Measurements from ENCODE around the gene RSRP1.

DNA sequence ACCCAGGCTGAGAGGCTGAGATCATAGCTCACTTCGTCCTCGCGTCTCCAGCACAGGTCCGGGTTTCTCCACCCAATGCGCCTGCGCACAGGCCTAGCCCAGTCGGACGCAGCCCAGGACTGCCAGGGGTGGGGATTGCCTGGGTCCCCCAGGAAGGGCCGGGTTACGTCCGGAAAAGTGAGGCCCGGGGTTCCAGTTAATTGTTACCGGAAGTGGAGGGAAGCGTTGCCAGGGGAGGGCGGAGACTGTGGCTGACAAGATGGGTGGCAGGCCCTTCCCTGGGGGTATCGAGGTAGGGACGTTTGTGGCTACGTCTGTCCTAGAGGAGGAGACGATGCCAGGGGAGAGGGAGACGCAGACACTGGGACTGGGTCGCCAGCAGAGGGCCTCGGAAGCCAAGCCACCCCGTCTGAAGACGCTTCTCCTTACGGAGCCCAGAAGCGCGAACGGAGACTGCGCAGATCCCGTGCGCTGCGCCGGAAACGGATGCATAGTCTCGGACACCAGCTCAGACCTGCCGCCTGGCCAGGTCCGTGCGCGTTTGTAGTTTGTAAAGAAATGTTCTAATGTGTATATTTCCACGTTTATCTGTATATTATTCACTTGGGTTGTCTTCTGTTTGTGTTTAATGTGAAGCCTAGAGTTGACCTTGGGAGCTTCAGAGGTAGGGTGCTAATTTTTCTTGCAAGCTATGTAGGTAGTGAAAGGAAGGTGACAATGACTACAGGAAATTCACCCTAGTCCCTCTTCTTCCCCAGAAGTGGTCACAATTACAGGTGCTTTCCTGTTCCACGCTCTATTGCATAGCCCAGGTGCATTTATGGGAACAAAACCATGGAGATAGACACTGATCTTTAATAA lies 7.3 kb downstream of the RSRP1 start:
- TF ChIP-seq, protein P1, sequence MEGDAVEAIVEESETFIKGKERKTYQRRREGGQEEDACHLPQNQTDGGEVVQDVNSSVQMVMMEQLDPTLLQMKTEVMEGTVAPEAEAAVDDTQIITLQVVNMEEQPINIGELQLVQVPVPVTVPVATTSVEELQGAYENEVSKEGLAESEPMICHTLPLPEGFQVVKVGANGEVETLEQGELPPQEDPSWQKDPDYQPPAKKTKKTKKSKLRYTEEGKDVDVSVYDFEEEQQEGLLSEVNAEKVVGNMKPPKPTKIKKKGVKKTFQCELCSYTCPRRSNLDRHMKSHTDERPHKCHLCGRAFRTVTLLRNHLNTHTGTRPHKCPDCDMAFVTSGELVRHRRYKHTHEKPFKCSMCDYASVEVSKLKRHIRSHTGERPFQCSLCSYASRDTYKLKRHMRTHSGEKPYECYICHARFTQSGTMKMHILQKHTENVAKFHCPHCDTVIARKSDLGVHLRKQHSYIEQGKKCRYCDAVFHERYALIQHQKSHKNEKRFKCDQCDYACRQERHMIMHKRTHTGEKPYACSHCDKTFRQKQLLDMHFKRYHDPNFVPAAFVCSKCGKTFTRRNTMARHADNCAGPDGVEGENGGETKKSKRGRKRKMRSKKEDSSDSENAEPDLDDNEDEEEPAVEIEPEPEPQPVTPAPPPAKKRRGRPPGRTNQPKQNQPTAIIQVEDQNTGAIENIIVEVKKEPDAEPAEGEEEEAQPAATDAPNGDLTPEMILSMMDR (IDR thresholded peaks at IDR 0.05), result peak; percentile 71
- no peak for TF ChIP-seq EZH2 (IDR thresholded peaks at IDR 0.05; ENCODE audit: borderline replicate concordance, insufficient read depth, low read depth, low read length, poor library complexity, severe bottlenecking)
